Measurements from ENCODE around the gene ZNF469.

Gene ZNF469

GRCh38 chr16:88392111-88392510, 9.4 kb downstream of the ZNF469 start:
- TF ChIP-seq POLR2AphosphoS5 (IDR thresholded peaks at IDR 0.05; ENCODE audit: low read depth, low read length): no peak
- FAIRE-seq: no peak
- DNase-seq (ENCODE audit: insufficient read length): no peak

- FAIRE-seq: no peak
- no peak for DNase-seq (ENCODE audit: insufficient read length)
- TF ChIP-seq POLR2A (IDR thresholded peaks at IDR 0.05; ENCODE audit: low read depth, low read length) (no peak), TAF1 (IDR thresholded peaks at IDR 0.05; ENCODE audit: borderline replicate concordance, low read depth, low read length) (no peak), POLR2AphosphoS5 (IDR thresholded peaks at IDR 0.05; ENCODE audit: low read depth, low read length) (no peak)
Measured at GRCh38 chr16:88392616-88393015, 9.9 kb downstream of the ZNF469 start.

- DNase-seq (ENCODE audit: insufficient read length): no peak
- no peak for TF ChIP-seq POLR2AphosphoS5 (IDR thresholded peaks at IDR 0.05; ENCODE audit: low read depth, low read length)
- no peak for TF ChIP-seq TAF1 (IDR thresholded peaks at IDR 0.05; ENCODE audit: borderline replicate concordance, low read depth, low read length)
- no peak for TF ChIP-seq POLR2A (IDR thresholded peaks at IDR 0.05; ENCODE audit: low read depth, low read length)
- no peak for FAIRE-seq
Measured at GRCh38 chr16:88393034-88393433, 10.3 kb downstream of the ZNF469 start.

- TF ChIP-seq TAF1 (IDR thresholded peaks at IDR 0.05; ENCODE audit: borderline replicate concordance, low read depth, low read length): no peak
- TF ChIP-seq POLR2AphosphoS5 (IDR thresholded peaks at IDR 0.05; ENCODE audit: low read depth, low read length): no peak
- no peak for TF ChIP-seq POLR2A (IDR thresholded peaks at IDR 0.05; ENCODE audit: low read depth, low read length)
- FAIRE-seq: no peak
- DNase-seq (ENCODE audit: insufficient read length): no peak
Measured at GRCh38 chr16:88393571-88393970, 10.8 kb downstream of the ZNF469 start.

GRCh38 chr16:88394426-88394825, 11.7 kb downstream of the ZNF469 start:
- TF ChIP-seq POLR2A (IDR thresholded peaks at IDR 0.05; ENCODE audit: low read depth, low read length): no peak
- TF ChIP-seq TAF1 (IDR thresholded peaks at IDR 0.05; ENCODE audit: borderline replicate concordance, low read depth, low read length): no peak
- TF ChIP-seq POLR2AphosphoS5 (IDR thresholded peaks at IDR 0.05; ENCODE audit: low read depth, low read length): no peak
- FAIRE-seq (no peak), DNase-seq (ENCODE audit: insufficient read length) (no peak)

GRCh38 chr16:88395669-88396584, 13.2 kb downstream of the ZNF469 start:
- DNase-seq (ENCODE audit: insufficient read length): no peak
- TF ChIP-seq TAF1 (IDR thresholded peaks at IDR 0.05; ENCODE audit: borderline replicate concordance, low read depth, low read length) (no peak), POLR2A (IDR thresholded peaks at IDR 0.05; ENCODE audit: low read depth, low read length) (no peak), POLR2AphosphoS5 (IDR thresholded peaks at IDR 0.05; ENCODE audit: low read depth, low read length) (no peak)
- no peak for FAIRE-seq

- FAIRE-seq: no peak
- no peak for DNase-seq (ENCODE audit: insufficient read length)
- TF ChIP-seq TAF1 (IDR thresholded peaks at IDR 0.05; ENCODE audit: borderline replicate concordance, low read depth, low read length) (no peak), POLR2AphosphoS5 (IDR thresholded peaks at IDR 0.05; ENCODE audit: low read depth, low read length) (no peak), POLR2A (IDR thresholded peaks at IDR 0.05; ENCODE audit: low read depth, low read length) (no peak)
Measured at GRCh38 chr16:88398170-88398873, 15.6 kb downstream of the ZNF469 start.

- no peak for DNase-seq (ENCODE audit: insufficient read length)
- TF ChIP-seq TAF1 (IDR thresholded peaks at IDR 0.05; ENCODE audit: borderline replicate concordance, low read depth, low read length) (no peak), POLR2AphosphoS5 (IDR thresholded peaks at IDR 0.05; ENCODE audit: low read depth, low read length) (no peak), POLR2A (IDR thresholded peaks at IDR 0.05; ENCODE audit: low read depth, low read length) (no peak)
- FAIRE-seq: no peak
Measured at GRCh38 chr16:88398874-88399178, 16.1 kb downstream of the ZNF469 start.

- DNase-seq (ENCODE audit: insufficient read length): no peak
- FAIRE-seq: no peak
- TF ChIP-seq POLR2A (IDR thresholded peaks at IDR 0.05; ENCODE audit: low read depth, low read length) (no peak), POLR2AphosphoS5 (IDR thresholded peaks at IDR 0.05; ENCODE audit: low read depth, low read length) (no peak), TAF1 (IDR thresholded peaks at IDR 0.05; ENCODE audit: borderline replicate concordance, low read depth, low read length) (no peak)
Measured at GRCh38 chr16:88400186-88400585, 17.4 kb downstream of the ZNF469 start.

- FAIRE-seq (no peak), DNase-seq (ENCODE audit: insufficient read length) (no peak)
- TF ChIP-seq TAF1 (IDR thresholded peaks at IDR 0.05; ENCODE audit: borderline replicate concordance, low read depth, low read length): no peak
Measured at GRCh38 chr16:88401604-88402246, 19.0 kb downstream of the ZNF469 start.

GRCh38 chr16:88402551-88403240, 19.9 kb downstream of the ZNF469 start:
- no peak for DNase-seq (ENCODE audit: insufficient read length)
- FAIRE-seq: no peak
- TF ChIP-seq POLR2AphosphoS5 (IDR thresholded peaks at IDR 0.05; ENCODE audit: low read depth, low read length): no peak
- TF ChIP-seq POLR2A (IDR thresholded peaks at IDR 0.05; ENCODE audit: low read depth, low read length): no peak

Data from GM12892 (cell line).